OCI-LY3 (cell line): ENCODE measurements around the gene DNAJA1.

Experiments
- H2AFZ ChIP-seq: fragments of 200-600, 300-600 bp; shearing (Covaris generic); 2 replicates; pipeline ENCODE4 v1.6.0; 2014; ENCODE audit warnings: antibody characterized with exemption, low read depth, low read length
- H3K27ac ChIP-seq: fragments of 200-600, 300-600 bp; sonication (generic); 2 replicates; pipeline ENCODE4 v1.5.1; 2014; ENCODE audit warnings: mild to moderate bottlenecking, low read length, moderate library complexity, mixed read lengths
- H3K27me3 ChIP-seq: fragments of 200-600, 300-600 bp; sonication (generic); 2 replicates; pipeline ENCODE4 v1.6.1; 2014; ENCODE audit warnings: low read depth, low read length, mixed read lengths
- H3K36me3 ChIP-seq: fragments of 200-600, 300-600 bp; sonication (generic); replicated peaks from 2 replicates; pipeline ENCODE3; 2014; ENCODE audit warnings: low read depth, low read length, mixed read lengths
- H3K4me1 ChIP-seq: fragments of 300-600, 200-600 bp; sonication (generic); 2 replicates; pipeline ENCODE4 v1.6.1; 2014; ENCODE audit warnings: low read length, mixed read lengths
- H3K4me2 ChIP-seq: fragments of 200-600, 300-600 bp; sonication (generic); 2 replicates; pipeline ENCODE4 v1.6.1; 2014; ENCODE audit warnings: low read length, mixed read lengths
- H3K4me3 ChIP-seq: fragments of 300-600, 200-600 bp; sonication (generic); 2 replicates; pipeline ENCODE4 v1.5.1; 2014; ENCODE audit warnings: antibody characterized with exemption, mild to moderate bottlenecking, low read length, moderate library complexity
- H3K79me2 ChIP-seq: fragments of 300-600, 200-600 bp; shearing (Covaris generic); 2 replicates; pipeline ENCODE4 v1.6.1; 2014; ENCODE audit warnings: mild to moderate bottlenecking, low read length, mixed read lengths
- H3K9ac ChIP-seq: fragments of 300-600, 200-600 bp; shearing (Covaris generic); 2 replicates; pipeline ENCODE4 v1.6.0; 2014; ENCODE audit warnings: mild to moderate bottlenecking, low read length, moderate library complexity
- H3K9me3 ChIP-seq: fragments of 200-600, 300-600 bp; shearing (Covaris generic); 2 replicates; pipeline ENCODE4 v1.6.1; 2014; ENCODE audit warnings: low read length, mixed read lengths; ENCODE audit not compliant: insufficient read depth
- H4K20me1 ChIP-seq: fragments of 200-600, 300-600 bp; sonication (generic); 2 replicates; pipeline ENCODE4 v1.6.1; 2016; ENCODE audit warnings: low read length, mixed read lengths; ENCODE audit not compliant: insufficient read depth
- EZH2phosphoT487 ChIP-seq: fragments of 200-600 bp; shearing (Covaris generic); IDR thresholded peaks from 2 replicates; pipeline ENCODE4 v1.6.1; 2018; ENCODE audit warnings: antibody characterized with exemption, mixed run types, low read depth
- TF ChIP-seq, protein P1 (sequence below): fragments of 200-600, 300-600 bp; sonication (generic); IDR thresholded peaks from 2 replicates; pipeline ENCODE4 v1.5.1; 2014; ENCODE audit warnings: antibody characterized with exemption, low read length, low read depth

The DNAJA1 gene

DNA sequence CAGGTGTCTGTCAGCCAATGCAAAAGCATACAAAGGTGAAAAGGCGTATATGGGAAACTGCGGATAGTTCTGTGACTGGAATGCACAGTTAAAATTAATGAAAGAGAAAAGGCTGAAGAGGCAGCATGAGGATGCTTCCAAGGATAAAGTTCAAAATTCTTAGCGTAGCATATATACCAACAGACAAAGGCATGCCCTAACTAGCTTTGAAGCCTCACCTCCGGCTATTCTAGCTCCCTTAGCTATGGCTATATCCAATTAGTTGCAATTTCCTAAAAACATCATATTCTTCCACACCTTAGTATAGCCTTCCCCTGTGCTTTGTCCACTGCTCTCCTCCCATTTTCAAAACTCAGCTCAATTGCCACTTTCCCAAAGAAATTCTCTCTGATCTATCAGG, 1.4 kb upstream of the DNAJA1 start:
- peak overlapping the region; percentile 91 for H3K4me3 ChIP-seq
- peaks cover 30% of the 10 kb centered on the region for H3K4me1 ChIP-seq
- H3K9me3 ChIP-seq: no peaks in the 10 kb centered on the region
- peaks cover 26% of the 10 kb centered on the region for H4K20me1 ChIP-seq
- peak overlapping the region; percentile 67 for H3K27ac ChIP-seq
- H3K36me3 ChIP-seq: peaks cover 32% of the 10 kb centered on the region
- H3K9ac ChIP-seq: peak overlapping the region; percentile 92
- H2AFZ ChIP-seq: no peak overlapping the region
- H3K79me2 ChIP-seq: peaks cover 90% of the 10 kb centered on the region
- H3K4me2 ChIP-seq: peak overlapping the region; percentile 98
- TF ChIP-seq, protein P1, sequence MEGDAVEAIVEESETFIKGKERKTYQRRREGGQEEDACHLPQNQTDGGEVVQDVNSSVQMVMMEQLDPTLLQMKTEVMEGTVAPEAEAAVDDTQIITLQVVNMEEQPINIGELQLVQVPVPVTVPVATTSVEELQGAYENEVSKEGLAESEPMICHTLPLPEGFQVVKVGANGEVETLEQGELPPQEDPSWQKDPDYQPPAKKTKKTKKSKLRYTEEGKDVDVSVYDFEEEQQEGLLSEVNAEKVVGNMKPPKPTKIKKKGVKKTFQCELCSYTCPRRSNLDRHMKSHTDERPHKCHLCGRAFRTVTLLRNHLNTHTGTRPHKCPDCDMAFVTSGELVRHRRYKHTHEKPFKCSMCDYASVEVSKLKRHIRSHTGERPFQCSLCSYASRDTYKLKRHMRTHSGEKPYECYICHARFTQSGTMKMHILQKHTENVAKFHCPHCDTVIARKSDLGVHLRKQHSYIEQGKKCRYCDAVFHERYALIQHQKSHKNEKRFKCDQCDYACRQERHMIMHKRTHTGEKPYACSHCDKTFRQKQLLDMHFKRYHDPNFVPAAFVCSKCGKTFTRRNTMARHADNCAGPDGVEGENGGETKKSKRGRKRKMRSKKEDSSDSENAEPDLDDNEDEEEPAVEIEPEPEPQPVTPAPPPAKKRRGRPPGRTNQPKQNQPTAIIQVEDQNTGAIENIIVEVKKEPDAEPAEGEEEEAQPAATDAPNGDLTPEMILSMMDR: no peak
- TF ChIP-seq EZH2phosphoT487: no peak
- H3K27me3 ChIP-seq: no peaks in the 10 kb centered on the region

DNA sequence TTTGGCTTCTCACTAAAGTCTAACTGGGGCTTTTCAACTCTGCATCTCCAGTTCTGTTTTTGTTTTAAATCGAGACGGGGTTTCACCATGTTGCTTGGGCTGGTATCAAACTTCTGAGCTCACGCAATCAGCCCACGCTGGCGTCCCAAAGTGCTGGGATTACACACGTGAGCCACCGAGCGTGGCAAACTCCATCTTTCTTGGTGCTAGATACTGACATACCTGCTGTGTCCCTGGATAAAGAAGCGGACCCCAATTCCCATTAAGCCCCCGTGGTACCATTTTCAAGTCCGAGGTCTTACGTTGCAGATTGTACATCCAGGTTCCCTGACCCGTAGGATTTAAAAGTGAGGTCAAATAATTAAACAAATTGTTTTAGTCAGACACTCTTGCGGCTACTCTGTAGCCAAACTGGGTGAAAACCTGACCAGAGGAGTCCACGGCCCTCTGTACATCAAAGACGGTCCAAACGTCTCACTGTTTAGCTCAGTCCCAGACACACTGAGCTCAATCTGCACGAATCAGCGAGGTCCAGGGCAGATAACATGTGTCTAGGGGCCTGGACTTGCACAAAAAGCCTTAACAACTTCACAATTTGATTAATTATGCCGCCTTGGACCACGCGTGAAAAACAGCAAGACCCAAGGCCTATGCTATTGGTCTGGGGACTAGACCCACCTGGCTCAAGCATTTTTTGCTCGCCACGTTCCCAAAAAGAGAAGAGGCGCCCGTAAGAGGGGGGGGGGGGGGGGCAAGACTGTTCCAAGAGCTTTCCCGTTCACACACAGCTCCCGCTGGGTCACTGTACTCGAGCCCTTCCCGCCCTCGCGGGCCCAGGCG, 727 bp upstream of the DNAJA1 start:
- peak overlapping the region; percentile 92 for H3K9ac ChIP-seq
- H3K27ac ChIP-seq: peak overlapping the region; percentile 67
- peaks cover 97% of the 10 kb centered on the region for H3K79me2 ChIP-seq
- no peaks in the 10 kb centered on the region for H3K9me3 ChIP-seq
- H3K4me3 ChIP-seq: peak overlapping the region; percentile 91
- peak overlapping the region; percentile 98 for H3K4me2 ChIP-seq
- peak overlapping the region; percentile 40; the same call in 1 of the 2 replicates for H2AFZ ChIP-seq
- peaks cover 31% of the 10 kb centered on the region for H3K4me1 ChIP-seq
- TF ChIP-seq EZH2phosphoT487: no peak
- H4K20me1 ChIP-seq: peaks cover 32% of the 10 kb centered on the region
- H3K27me3 ChIP-seq: no peaks in the 10 kb centered on the region
- peaks cover 39% of the 10 kb centered on the region for H3K36me3 ChIP-seq

DNA sequence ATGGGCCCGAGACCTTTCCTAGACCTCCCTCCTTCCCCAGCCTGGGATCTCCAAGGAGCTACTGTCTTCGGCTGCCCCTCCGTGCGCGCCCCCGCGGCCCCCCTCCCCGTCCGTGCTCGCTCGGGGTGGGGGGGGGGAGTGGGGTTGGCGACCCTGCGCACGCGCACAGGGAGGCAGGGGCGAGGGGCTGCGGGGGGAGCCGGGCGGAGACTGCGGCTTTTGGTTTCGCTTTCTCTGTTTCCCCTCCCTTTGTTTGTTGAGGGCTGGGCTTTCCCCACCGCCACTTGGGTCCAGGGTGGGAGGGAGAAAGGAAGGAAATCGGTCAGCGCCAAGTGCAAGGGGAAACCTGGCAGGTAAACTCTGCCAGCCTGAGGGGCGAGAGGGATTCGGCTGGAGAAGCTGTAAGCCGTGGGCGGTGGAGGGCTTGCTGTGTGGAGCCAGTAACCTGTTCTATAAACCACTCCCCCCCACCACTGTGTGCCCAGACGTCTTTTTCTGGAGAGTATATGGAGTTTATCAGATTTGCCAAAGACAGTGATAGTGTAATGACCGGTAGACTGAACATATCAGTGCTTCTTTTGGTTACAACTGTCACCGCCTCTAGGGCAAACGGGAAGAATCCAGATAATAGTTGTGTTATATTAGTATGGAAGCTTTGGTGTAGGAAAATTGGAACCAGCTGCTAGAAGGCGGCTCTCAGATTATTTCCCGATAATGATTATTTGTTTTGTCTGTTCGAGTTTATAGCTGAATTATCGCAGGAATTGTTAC, 684 bp downstream of the DNAJA1 start:
- Histone ChIP-seq H3K36me3 (peaks cover 48% of the 10 kb centered on the region), H3K4me3 (peak overlapping the region; percentile 91), H4K20me1 (peaks cover 35% of the 10 kb centered on the region), H2AFZ (no peak overlapping the region), H3K9ac (peak overlapping the region; percentile 97), H3K9me3 (no peaks in the 10 kb centered on the region), H3K27me3 (no peaks in the 10 kb centered on the region), H3K4me1 (peaks cover 31% of the 10 kb centered on the region), H3K79me2 (peaks cover 97% of the 10 kb centered on the region), H3K4me2 (peak overlapping the region; percentile 85), H3K27ac (peak overlapping the region; percentile 83)
- TF ChIP-seq EZH2phosphoT487: no peak
- TF ChIP-seq, protein P1: no peak

DNA sequence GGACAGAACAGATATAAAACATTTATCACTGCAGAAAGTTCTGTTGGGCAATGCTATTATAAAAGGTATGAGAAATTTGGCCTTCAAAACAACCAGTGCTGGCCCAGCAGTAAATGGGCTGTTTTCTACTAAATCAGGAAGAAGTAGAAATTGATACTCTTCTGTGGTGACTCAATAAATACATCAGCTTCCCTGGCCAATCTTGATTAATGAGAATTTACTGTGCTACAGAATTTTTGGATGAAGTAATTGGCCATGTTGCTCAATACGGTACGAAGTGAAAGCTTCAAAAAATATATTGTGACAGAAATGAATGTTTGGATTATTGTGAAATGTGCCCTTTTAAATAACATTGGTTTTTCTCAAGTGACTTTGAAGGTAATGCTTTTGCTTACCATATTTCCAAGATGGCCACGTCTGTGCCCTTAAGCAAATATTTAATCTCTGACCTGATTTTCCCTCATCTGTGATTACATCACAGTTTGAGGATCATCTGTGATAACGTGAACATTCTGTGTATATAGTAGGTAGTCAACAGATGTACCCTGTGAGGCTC, 4.2 kb downstream of the DNAJA1 start:
- peaks cover 44% of the 10 kb centered on the region for H4K20me1 ChIP-seq
- no peak overlapping the region for H3K4me2 ChIP-seq
- no peak overlapping the region for H3K4me3 ChIP-seq
- TF ChIP-seq, protein P1: no peak
- no peak for TF ChIP-seq EZH2phosphoT487
- H3K36me3 ChIP-seq: peaks cover 66% of the 10 kb centered on the region
- H2AFZ ChIP-seq: no peak overlapping the region
- H3K9ac ChIP-seq: no peak overlapping the region
- H3K27me3 ChIP-seq: no peaks in the 10 kb centered on the region
- H3K27ac ChIP-seq: no peak overlapping the region
- H3K9me3 ChIP-seq: no peaks in the 10 kb centered on the region
- H3K4me1 ChIP-seq: peaks cover 21% of the 10 kb centered on the region
- H3K79me2 ChIP-seq: peaks cover 99% of the 10 kb centered on the region
